ENCODE measurements around the gene LMOD1. TPM values are rescaled to one million over a fixed set of nuclear protein-coding genes. Genes with fewer than 3 reads are reported as not detected.
"Not testable (repeated sequence)": the region's sequence is repeated elsewhere in the genome, so short reads cannot be mapped to it uniquely, and the experiment has no call there.

LMOD1 gene
- total RNA-seq, 1 donor from 2014 or later, result 0.41 TPM

- no peaks in the 10 kb centered on the region for H3K36me3 Mint-ChIP-seq (ENCODE audit: insufficient read depth)
Measured at GRCh38 chr1:201904579-201904978, 41.8 kb downstream of the LMOD1 start.

GRCh38 chr1:201903135-201903534 lies 43.2 kb downstream of the LMOD1 start:
- no peaks in the 10 kb centered on the region for H3K36me3 Mint-ChIP-seq (ENCODE audit: insufficient read depth)
- H3K4me1 Mint-ChIP-seq (ENCODE audit: low read depth), result no peaks in the 10 kb centered on the region
- H3K9me3 Mint-ChIP-seq (ENCODE audit: low read depth), result no peaks in the 10 kb centered on the region
- no peak overlapping the region for H3K4me3 Mint-ChIP-seq (ENCODE audit: low read depth)
- DNase-seq (ENCODE audit: low spot score, unreplicated experiment), result no peak
- no peak overlapping the region for H3K27ac Mint-ChIP-seq
- TF ChIP-seq CTCF (IDR thresholded peaks at IDR 0.05; ENCODE audit: unreplicated experiment), result no peak
- peaks cover 9% of the 10 kb centered on the region for H3K27me3 Mint-ChIP-seq

More at GRCh38 chr1:201904579-201904978, 41.8 kb downstream of the LMOD1 start:
- no peak overlapping the region for H3K27ac Mint-ChIP-seq
- no peak overlapping the region for H3K4me3 Mint-ChIP-seq (ENCODE audit: low read depth)
- no peak for DNase-seq (ENCODE audit: low spot score, unreplicated experiment)
- no peak for TF ChIP-seq CTCF (IDR thresholded peaks at IDR 0.05; ENCODE audit: unreplicated experiment)
- no peaks in the 10 kb centered on the region for H3K9me3 Mint-ChIP-seq (ENCODE audit: low read depth)
- H3K27me3 Mint-ChIP-seq, result peaks cover 11% of the 10 kb centered on the region
- no peaks in the 10 kb centered on the region for H3K4me1 Mint-ChIP-seq (ENCODE audit: low read depth)

- Mint-ChIP-seq H3K9me3 (ENCODE audit: low read depth) (no peaks in the 10 kb centered on the region), H3K36me3 (ENCODE audit: insufficient read depth) (no peaks in the 10 kb centered on the region), H3K4me1 (ENCODE audit: low read depth) (no peaks in the 10 kb centered on the region), H3K4me3 (ENCODE audit: low read depth) (no peak overlapping the region), H3K27ac (no peak overlapping the region), H3K27me3 (peaks cover 9% of the 10 kb centered on the region)
- TF ChIP-seq CTCF (IDR thresholded peaks at IDR 0.05; ENCODE audit: unreplicated experiment), result no peak
- DNase-seq (ENCODE audit: low spot score, unreplicated experiment), result no peak
Measured at GRCh38 chr1:201902198-201902597, 44.1 kb downstream of the LMOD1 start.

- H3K27me3 Mint-ChIP-seq, result peaks cover 10% of the 10 kb centered on the region
- not testable (repeated sequence) for H3K4me1 Mint-ChIP-seq (ENCODE audit: low read depth); DNase-seq (ENCODE audit: low spot score, unreplicated experiment); H3K4me3 Mint-ChIP-seq (ENCODE audit: low read depth); H3K27ac Mint-ChIP-seq; H3K9me3 Mint-ChIP-seq (ENCODE audit: low read depth); H3K36me3 Mint-ChIP-seq (ENCODE audit: insufficient read depth)
Measured at GRCh38 chr1:201901036-201901435, 45.3 kb downstream of the LMOD1 start.

- DNase-seq (ENCODE audit: low spot score, unreplicated experiment), result no peak
- H3K4me1 Mint-ChIP-seq (ENCODE audit: low read depth), result peaks cover 3% of the 10 kb centered on the region
- H3K36me3 Mint-ChIP-seq (ENCODE audit: insufficient read depth), result no peaks in the 10 kb centered on the region
- peaks cover 12% of the 10 kb centered on the region for H3K27me3 Mint-ChIP-seq
- no peak for TF ChIP-seq CTCF (IDR thresholded peaks at IDR 0.05; ENCODE audit: unreplicated experiment)
- H3K9me3 Mint-ChIP-seq (ENCODE audit: low read depth), result no peaks in the 10 kb centered on the region
- H3K4me3 Mint-ChIP-seq (ENCODE audit: low read depth), result no peak overlapping the region
- H3K27ac Mint-ChIP-seq, result no peak overlapping the region
Measured at GRCh38 chr1:201900476-201900875, 45.9 kb downstream of the LMOD1 start.

- H3K4me3 Mint-ChIP-seq (ENCODE audit: low read depth), result no peak overlapping the region
- no peak for DNase-seq (ENCODE audit: low spot score, unreplicated experiment)
- peaks cover 3% of the 10 kb centered on the region for H3K4me1 Mint-ChIP-seq (ENCODE audit: low read depth)
- peaks cover 12% of the 10 kb centered on the region for H3K27me3 Mint-ChIP-seq
- no peak overlapping the region for H3K27ac Mint-ChIP-seq
- H3K36me3 Mint-ChIP-seq (ENCODE audit: insufficient read depth), result no peaks in the 10 kb centered on the region
- no peak for TF ChIP-seq CTCF (IDR thresholded peaks at IDR 0.05; ENCODE audit: unreplicated experiment)
- no peaks in the 10 kb centered on the region for H3K9me3 Mint-ChIP-seq (ENCODE audit: low read depth)
Measured at GRCh38 chr1:201899683-201900429, 46.5 kb downstream of the LMOD1 start.
